ENCODE data around the gene POU3F2.

- TF ChIP-seq POLR2A (IDR thresholded peaks at IDR 0.05) (no peak), CTCF (IDR thresholded peaks at IDR 0.05) (no peak)
These were observed 37.4 kb downstream of the POU3F2 start for GRCh38 chr6:98871821-98872220.
